Stimulated activated CD8-positive, alpha-beta memory T cell treated with anti-CD3 and anti-CD28 coated beads, Interleukin-12 subunit alpha, Interleukin-12 subunit beta, amount 100 ng/mL, for 4 hours (primary cell): ENCODE results near the gene RASSF5.
"Not testable (repeated sequence)": the region's sequence is repeated elsewhere in the genome, so short reads cannot be mapped to it uniquely, and the experiment has no call there.

Source experiments
- DNase-seq: peaks from one replicate; pipeline ENCODE4 v3.0.0-alpha.2; 2020; ENCODE audit warnings: low read depth

Gene RASSF5

DNA sequence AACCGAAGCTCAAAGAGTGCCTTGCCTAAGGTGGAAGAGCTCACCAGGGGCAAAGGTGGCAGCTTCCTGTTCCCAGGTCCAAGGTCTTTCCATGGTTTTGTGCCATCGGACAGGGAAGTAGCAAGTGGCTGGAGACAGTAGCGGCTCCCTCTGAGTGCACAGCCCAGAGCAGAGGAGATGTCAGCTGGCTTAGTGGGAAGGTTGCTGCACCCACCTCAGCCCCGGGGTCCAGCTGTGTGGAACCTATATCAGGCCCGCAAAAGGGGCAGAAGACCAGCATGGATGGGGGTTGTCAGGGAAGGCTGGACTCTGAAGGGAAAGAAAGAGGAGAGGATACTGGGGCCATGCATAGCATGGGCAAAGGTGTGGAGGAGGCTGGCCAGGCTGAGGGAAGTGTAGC lies 30.2 kb upstream of the RASSF5 start:
- DNase-seq, result no peak

DNA sequence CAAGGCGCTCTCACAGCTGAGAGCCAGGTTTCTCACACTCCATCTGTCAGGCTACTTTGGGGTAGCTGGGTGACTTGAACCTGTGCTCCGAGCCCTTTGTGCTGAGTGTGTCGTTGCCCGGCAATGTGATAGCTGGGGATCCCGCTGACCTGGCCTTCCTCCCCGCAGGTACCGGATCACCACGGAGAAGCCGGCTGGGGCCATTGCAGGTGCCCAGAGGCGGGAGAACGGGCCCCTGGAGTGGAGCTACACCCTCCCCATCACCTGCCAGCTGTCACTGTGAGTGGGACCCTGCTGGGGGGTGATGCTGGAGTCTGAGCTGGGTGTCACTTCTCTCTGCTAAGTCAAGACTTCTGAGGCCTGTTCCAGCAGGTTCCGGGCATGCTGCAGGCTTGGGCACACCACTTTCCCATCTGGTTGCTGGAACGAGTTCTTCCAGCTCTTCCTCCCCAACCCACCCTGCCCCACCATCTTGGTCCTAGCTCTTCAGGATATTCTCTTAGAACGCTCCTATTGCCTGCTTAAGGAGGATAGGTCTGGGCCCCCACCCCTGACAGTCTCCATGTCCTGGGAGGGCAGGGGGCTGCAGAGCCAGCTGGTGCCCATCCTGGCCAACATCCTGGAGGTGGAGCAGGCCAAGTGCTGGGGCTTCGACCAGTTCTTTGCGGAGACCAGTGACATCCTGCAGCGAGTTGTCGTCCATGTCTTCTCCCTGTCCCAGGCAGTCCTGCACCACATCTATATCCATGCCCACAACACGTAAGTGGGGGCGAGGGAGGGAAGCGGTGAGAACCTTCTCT lies 29.6 kb upstream of the RASSF5 start:
- no peak for DNase-seq

DNA sequence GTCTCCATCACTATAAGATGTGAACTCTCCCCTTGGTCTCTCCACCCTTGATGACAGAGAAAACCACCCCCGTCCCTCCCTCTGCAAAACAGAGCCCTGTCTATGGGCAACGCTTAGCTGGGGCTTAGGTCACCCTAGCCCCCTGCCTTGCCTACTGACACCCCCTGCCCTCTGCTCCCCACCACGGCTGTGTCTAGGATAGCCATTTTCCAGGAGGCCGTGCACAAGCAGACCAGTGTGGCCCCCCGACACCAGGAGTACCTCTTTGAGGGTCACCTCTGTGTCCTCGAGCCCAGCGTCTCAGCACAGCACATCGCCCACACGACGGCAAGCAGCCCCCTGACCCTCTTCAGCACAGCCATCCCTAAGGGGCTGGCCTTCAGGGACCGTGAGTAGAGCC lies 28.6 kb upstream of the RASSF5 start:
- DNase-seq, result no peak

DNA sequence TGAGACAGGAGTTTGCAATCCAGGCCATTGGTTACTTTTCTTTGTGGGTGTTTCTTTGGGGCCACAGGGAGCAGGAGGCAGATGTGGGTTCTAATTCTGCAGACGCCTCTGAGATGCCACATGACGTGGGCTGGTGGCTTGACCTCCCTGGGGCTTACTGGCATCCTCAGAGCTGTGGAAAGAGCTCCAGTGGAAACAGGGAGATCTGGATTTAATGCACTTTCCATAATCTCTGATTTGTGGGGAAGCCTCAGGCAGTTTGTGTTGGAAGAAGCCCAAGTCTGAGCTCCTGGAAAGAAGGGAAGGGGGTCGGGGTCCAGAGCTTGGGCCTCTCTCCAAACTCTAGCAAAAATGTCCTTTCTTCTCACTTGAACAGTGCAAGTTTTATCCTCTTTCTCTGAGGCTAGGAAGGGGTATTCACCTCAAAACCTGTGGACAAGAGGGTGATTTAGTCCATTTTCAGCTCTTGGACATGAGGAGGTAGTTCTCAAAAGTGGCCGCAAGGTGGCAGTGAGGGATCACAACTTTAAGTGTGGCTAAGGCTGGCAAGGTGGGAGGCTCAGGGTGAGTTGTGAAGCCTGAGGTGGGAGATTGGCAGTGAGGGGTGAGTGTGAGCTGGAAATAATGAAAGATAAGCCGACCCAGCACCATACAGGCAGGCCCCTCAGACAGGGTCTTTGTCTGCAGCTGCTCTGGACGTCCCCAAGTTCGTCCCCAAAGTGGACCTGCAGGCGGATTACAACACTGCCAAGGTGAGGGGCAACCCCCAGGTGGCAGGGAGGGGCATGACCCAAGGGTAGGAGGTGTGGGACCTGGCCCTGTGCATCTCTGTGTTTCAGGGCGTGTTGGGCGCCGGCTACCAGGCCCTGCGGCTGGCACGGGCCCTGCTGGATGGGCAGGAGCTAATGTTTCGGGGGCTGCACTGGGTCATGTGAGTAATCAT lies 27.9 kb upstream of the RASSF5 start:
- DNase-seq, result no peak

DNA sequence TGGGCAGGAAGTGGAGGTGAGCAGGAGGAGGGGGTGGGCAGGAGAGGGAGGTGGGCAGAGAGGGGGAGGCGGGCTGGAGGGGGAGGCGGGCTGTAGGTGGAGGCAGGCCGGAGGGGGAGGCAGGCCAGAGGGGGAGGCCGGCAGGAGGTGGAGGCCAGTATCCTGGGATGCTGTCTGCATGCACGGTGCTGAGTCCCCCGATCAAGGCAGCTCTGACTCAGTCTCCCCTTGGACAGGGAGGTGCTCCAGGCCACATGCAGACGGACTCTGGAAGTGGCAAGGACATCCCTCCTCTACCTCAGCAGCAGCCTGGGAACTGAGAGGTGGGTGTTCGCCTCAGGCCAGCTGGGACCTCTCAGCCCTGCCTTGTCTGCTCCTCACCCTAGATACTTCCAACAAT lies 27.1 kb upstream of the RASSF5 start:
- no peak for DNase-seq

DNA sequence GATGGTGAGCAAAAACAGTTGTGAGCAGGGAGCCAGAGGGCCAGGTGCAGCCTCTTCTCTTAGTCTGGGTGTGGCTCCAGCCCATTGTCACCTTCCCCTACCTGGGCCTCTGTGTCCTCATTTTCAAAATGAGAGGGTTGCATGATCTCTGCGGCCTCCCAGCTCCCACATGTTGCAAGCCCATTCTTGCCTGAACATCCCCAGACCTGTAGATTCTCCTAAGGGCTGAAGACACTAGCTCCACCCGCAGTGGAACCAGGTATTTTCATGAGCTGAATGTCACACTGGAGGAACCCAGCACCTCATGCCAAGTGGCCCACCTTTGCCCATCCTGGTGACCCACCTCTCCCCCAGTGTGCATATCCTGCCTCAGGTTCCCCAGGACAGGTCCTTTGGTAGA lies 24.7 kb upstream of the RASSF5 start:
- DNase-seq, result no peak

DNA sequence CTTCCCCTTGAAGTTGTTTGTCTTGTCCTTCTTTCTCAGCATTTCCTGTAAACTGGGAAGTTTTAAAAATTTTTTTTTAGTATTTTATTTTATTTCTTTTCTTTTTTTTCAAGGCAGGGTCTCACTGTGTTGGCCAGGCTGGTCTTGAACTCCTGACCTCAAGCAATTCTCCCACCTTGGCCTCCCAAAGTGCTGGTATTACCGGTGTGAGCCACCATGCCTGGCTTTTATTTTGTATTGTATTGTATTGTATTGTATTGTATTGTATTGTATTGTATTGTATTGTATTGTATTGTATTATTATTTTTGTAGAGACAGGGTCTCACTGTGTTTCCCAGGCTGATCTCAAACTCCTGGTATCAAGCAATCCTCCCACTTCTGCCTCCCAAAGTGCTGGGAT lies 23.5 kb upstream of the RASSF5 start:
- DNase-seq, result not testable (repeated sequence)

DNA sequence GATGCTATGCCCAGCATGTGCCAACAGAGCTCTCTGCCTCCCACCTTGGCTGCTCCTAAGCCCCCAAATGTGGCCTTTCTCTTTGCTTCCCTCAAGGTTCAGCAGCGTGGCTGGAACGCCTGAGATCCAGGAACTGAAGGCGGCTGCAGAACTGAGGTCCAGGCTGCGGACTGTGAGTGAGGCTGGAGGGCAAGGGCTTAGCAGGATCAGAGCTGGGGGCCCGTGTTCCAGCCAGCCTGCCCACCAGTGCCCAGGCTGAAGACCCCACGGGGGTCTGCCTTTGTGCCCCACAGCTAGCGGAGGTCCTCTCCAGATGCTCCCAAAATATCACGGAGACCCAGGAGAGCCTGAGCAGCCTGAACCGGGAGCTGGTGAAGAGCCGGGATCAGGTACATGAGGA lies 22.4 kb upstream of the RASSF5 start:
- DNase-seq, result no peak

DNA sequence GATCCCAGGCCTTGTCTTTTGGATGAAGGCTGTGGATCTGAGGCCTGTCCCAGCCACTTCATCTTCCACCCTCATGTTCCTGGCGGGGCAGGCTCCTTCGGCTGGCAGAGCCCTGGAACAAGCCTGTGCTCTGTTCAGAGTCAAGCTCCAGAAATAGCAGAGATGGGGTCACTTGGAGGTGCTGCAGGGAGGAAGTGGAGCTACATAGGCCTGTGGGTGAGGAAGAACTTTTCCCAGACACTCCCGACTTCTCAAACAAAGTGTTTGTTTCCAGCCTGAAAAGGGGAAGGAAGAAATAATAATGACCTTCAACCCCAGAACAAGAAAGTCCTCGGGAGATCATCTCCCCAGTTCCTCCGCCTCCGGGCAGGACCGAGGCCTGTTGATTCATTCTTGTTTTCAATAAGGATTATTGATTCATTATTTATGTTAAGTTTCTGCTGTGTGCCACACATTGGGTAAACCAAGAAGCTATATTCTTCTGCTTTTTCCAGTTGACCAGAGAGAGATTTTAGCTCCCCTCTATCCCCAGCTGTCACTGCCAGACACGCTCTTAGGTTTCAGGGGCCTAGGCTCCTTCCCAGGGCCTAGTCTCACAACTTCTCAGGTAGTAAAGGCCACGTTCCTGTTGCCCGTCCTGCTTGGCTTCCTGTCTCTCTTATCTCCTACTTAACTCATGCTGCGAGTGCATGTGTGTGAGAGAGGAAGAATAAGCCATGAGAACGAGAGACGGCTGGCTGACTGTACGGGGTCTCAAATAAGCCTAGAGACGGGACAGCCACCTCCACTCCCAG lies 20.1 kb upstream of the RASSF5 start:
- no peak for DNase-seq

DNA sequence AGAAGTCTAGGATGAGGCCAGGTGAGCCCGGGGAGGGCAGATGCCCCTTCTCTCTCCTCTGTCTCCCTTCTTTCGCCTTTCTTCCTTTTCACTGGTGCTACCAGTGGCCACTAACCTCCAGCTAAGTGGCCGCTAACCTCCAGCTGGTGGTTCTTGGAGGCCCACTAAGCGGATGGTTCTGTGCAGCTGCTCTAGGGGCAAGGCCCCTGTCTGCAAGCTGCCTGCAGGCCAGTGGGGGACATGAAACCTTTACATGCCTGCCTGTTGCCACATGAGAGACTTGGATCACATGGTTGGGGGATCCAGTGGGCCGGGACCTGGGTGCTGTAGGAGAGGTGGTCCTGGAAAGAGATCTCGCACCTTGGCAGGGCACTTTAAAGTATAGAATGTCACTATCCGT lies 19.4 kb upstream of the RASSF5 start:
- DNase-seq, result no peak

DNA sequence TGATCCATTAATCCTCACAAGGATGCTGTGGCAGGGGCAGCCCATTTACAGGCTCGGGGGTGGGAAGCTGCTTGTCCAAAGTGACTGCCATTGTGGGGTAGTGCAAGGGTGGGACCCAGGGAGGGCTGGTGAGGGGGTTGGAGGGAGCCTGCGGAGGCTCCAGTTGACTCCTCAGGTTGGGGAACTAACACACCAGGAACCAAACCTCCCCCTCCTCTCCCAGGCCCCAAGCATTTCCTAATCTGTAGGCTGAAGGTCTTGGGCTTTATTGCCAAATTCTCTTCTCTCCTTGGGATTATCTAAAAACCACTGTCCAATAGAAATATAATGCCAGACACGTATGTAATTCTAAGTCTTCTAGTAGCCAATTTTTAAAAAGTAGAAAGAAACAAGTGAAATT lies 18.9 kb upstream of the RASSF5 start:
- DNase-seq, result no peak

DNA sequence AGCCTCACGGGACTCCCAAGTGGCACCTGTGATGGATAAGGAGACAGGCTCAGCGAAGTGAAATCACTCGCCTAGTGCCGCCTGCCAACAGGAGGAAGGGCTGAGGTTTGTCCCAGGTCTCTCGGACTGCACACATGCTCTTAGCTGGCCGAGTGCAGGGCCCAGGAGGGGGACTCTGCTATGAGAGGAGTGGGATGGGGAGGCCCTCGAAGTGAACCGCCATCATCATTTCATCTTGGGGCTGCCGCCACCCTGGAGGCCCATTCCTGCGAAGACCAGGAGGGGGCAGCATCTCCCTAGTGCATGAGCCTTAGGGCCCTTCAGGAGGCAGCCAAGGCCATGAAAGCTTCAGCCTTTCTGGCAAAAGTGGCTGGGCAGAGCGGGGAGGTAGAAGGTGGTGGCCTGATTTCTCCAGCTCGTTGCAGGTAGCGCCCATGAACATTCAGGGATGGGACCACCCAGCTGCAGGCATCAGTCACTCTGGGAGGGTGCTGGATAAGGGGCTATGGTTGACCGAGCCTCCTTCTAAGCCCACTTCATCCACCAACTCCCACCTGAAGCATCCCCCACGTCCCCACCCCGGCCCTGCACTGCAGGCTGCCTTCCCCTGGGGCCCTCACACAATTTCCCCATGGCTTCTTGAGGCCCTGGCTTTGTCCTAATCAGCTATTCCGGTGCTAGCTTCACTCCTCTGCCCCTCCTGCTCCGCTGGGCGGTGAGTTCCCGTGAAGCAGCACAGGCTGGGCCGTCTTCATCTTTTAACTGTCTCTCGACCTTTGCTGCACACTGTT lies 17.2 kb upstream of the RASSF5 start:
- no peak for DNase-seq

DNA sequence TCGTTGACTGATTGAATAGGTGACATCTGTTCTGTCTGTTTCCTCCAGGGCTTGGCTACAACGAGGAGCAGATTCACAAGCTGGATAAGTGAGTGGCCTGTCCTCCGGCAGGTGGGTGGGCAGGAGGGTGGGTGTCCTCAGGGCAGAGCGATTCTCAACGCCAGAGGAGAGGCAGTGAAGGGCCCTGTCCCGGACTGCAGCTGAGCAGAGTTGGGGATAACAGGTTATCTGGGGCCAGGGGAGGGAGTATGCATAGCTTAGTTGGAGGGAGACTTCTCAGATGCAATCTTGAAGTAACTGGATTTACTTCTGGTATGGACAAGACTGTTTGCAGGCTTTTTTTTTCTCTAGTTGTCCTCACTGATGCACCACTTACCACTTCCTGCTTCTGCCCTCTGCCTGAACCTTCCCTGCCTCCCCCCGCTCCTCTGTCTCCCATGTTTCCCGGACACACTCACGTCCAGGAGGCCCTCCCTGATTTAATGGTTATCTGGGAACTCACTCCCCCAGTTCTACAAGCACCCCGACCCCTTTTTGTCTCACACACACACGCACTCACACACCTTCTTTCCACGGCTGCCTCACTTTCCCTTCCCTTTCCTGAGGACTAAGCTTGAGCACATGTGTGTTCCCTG lies 16.4 kb upstream of the RASSF5 start:
- DNase-seq, result no peak

DNA sequence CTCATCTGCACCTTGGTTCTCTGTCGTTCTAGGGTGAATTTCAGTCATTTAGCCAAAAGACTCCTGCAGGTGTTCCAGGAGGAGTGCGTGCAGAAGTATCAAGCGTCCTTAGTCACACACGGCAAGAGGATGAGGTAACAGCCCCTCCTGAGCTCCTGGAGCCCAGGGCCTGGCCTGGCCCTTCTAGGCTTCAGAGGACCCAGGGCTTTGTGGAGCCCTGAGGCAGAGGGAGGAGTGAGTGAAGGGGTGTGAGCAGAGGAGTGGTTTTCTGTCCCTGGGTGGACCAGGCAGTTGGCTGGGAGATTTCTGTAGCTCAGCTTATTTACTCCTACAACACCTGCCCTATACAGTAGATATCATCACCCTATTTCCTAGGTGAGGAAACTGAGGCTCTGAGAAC lies 15.7 kb upstream of the RASSF5 start:
- no peak for DNase-seq

DNA sequence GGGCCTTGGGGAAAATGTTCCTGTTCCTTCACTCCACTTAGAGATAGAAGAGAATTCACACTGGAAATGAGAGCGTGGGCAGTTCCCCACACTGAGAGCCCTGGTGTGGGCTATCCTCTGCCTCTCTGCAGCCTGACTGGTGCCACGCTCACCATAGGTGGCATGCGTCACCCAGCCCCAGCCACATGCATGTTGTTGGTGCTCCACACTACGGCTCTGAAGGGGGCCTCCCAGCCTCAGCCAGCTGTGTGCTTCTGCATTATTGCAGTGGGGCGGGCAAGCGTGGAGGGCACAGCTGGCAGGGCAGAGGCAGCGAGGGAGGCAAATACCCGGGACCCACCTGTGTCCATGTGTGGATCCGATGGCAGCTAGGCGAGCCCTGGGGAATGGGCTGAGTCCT lies 14.7 kb upstream of the RASSF5 start:
- no peak for DNase-seq

DNA sequence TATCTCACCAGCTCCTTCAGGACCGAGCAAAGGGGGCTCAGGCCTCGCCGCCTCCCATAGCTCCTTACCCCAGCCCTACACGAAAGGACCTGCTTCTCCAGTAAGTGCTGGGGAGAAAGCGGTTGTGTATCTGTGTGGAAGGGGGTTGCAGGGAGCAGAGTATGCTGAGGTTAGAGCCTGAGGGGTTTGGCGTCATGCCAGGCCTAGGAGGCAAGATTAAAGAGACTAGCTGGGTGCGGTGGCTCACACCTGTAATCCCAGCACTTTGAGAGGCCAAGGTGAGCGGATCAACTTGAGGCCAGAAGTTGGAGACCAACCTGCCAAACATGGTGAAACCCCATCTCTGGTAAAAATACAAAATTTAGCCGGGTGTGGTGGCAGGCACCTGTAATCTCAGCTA lies 14.1 kb upstream of the RASSF5 start:
- DNase-seq, result no peak

DNA sequence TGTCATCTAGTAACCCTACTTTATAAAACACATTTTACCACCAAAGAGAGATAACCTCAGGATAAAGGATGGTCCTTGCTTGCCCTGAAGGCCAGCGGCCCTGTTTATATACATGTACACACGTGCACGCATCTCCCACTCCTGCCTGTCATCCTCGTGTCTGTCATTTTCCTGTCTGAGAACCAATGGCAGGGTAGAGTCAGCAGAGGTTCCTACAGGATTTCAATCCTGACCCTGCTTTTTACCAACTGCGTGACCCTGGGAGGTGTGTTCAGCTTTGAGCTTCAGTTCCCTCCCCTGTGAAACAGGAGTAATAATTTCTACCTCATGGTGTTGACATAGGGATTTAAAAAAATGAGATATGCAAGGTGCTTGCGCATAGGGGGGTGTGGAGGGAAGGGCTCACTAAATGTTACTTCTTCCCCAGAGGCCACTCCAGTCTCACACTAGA lies 12.3 kb upstream of the RASSF5 start:
- no peak for DNase-seq

DNA sequence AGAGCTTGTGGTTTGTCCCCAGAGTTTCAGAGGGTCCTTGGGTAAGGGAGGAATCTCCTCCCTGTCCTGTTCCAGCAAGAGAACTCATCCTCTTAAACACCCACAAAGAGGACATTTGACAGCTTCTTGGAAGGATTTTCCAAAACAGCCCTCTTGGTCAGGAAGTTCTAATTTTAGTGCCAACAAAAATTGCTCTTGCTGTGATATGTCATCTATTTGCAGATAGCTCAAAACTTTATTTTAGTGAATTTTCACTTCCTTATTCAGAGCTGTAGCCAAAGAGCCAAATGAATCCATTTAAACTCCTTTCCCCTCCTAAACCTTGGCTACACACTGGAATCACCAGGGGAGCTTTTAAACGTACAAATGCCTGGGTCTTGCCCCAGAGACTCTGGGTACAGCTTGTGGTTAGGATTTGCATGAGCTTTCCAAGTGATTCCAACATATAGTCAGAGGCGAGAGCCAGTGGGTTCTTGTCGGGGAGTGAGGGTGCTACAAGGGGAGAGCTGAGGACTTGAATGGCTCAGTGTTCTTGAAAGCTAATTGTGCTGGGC lies 11.8 kb upstream of the RASSF5 start:
- no peak for DNase-seq

DNA sequence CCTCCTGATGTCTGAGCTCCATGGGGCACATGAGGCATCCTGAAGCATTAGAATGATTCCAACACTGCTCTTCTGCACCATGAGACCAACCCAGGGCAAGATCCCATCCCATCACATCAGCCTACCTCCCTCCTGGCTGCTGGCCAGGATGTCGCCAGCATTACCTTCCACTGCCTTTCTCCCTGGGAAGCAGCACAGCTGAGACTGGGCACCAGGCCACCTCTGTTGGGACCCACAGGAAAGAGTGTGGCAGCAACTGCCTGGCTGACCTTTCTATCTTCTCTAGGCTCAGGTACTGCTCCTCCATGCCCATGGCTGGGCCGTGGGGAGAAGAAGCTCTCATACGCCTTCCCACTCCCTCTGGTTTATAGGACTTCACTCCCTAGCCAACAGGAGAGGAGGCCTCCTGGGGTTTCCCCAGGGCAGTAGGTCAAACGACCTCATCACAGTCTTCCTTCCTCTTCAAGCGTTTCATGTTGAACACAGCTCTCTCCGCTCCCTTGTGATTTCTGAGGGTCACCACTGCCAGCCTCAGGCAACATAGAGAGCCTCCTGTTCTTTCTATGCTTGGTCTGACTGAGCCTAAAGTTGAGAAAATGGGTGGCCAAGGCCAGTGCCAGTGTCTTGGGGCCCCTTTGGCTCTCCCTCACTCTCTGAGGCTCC lies 11.1 kb upstream of the RASSF5 start:
- DNase-seq, result no peak

DNA sequence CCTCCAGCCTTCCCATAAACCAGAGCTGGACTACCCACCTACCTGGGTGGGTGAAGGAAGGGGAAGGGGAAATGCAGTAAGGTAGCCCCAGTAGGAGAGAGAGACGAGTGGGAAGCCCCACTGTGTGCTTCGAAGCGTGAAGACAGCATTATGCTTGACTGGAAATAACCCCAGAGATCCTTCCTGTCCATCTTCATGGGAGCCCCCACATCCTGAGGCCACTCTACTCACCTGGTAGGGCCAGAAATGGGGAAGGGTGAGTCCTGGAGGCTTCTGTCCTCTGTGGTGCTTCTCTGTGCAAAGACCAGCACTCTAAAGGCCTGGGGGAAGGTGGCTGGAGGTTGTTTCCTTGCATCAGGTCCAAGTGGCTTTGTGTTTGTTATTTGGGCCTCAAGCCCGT lies 10.0 kb upstream of the RASSF5 start:
- DNase-seq, result no peak
